Keratinocyte (primary cell): ENCODE data around the gene MAN2C1. TPM values are rescaled to one million over a fixed set of nuclear protein-coding genes. Genes with fewer than 3 reads are reported as not detected.
"Not testable (repeated sequence)": the region's sequence is repeated elsewhere in the genome, so short reads cannot be mapped to it uniquely, and the experiment has no call there.

ENCODE experiments used
- DNase-seq: peaks from one replicate; pipeline ENCODE4 v3.0.0-alpha.2; 2011; ENCODE audit warnings: low read depth, missing footprints, low spot score
- FAIRE-seq: peaks from 2 replicates; lab custom pipeline; 2011; peaks lifted over from hg19 to GRCh38; lab: Jason Lieb, UNC
- H2AFZ ChIP-seq: 2 replicates; pipeline ENCODE4 v1.6.0; 2012; ENCODE audit warnings: low read length, control low read depth, inconsistent platforms; ENCODE audit not compliant: control insufficient read depth
- H3K27ac ChIP-seq: 2 replicates; pipeline ENCODE4 v1.5.1; 2011; ENCODE audit warnings: low read length; ENCODE audit not compliant: control insufficient read depth, insufficient read depth
- H3K27me3 ChIP-seq: 3 replicates; pipeline ENCODE4 v1.6.0; 2011; ENCODE audit warnings: low read length; ENCODE audit not compliant: control insufficient read depth, insufficient read depth; ENCODE audit errors: extremely low read depth
- H3K36me3 ChIP-seq, 2 experiments: 2 replicates in 1 of 2; 3 replicates in 1 of 2; pipeline ENCODE4 v1.5.1; 2011; ENCODE audit warnings: low read length in 2 of 2, mild to moderate bottlenecking in 1 of 2; ENCODE audit not compliant: control insufficient read depth in 2 of 2, insufficient read depth in 2 of 2; ENCODE audit errors: extremely low read depth in 1 of 2
- H3K4me1 ChIP-seq: 3 replicates; pipeline ENCODE4 v1.5.1; 2011; ENCODE audit warnings: low read length; ENCODE audit not compliant: control insufficient read depth, insufficient read depth; ENCODE audit errors: extremely low read depth
- H3K4me2 ChIP-seq: 3 replicates; pipeline ENCODE4 v1.6.0; 2011; ENCODE audit warnings: low read depth, low read length; ENCODE audit not compliant: control insufficient read depth, insufficient read depth; ENCODE audit errors: extremely low read depth
- H3K4me3 ChIP-seq, 3 experiments: fragments of 200-600 bp in 1 of 3; sonication (generic) in 1 of 3; 2 replicates in 2 of 3; 3 replicates in 1 of 3; pipeline ENCODE4 v1.5.1; 2011 to 2016; ENCODE audit warnings: low read length in 3 of 3, mild to moderate bottlenecking in 3 of 3, control low read depth in 2 of 3, inconsistent platforms in 1 of 3, low read depth in 1 of 3, mixed read lengths in 1 of 3, mixed run types in 1 of 3, moderate library complexity in 1 of 3; ENCODE audit not compliant: control insufficient read depth in 2 of 3, insufficient read depth in 2 of 3; ENCODE audit errors: extremely low read depth in 1 of 3
- H3K79me2 ChIP-seq: 2 replicates; pipeline ENCODE4 v1.6.0; 2012; ENCODE audit warnings: low read length; ENCODE audit not compliant: control insufficient read depth, insufficient read depth
- H3K9ac ChIP-seq: 3 replicates; pipeline ENCODE4 v1.6.0; 2011; ENCODE audit warnings: low read length; ENCODE audit not compliant: control insufficient read depth, insufficient read depth; ENCODE audit errors: extremely low read depth
- H3K9me1 ChIP-seq: 3 replicates; pipeline ENCODE4 v1.6.0; 2011; ENCODE audit warnings: low read length; ENCODE audit not compliant: control insufficient read depth, insufficient read depth; ENCODE audit errors: extremely low read depth
- H3K9me3 ChIP-seq: 2 replicates; pipeline ENCODE4 v1.5.1; 2012; ENCODE audit warnings: low read depth, low read length; ENCODE audit not compliant: control insufficient read depth
- H4K20me1 ChIP-seq: 3 replicates; pipeline ENCODE4 v1.6.0; 2011; ENCODE audit warnings: low read length; ENCODE audit not compliant: control insufficient read depth, insufficient read depth; ENCODE audit errors: extremely low read depth
- CTCF ChIP-seq, 3 experiments: IDR thresholded peaks in 1 of 3; conservative IDR thresholded peaks in 1 of 3; optimal IDR thresholded peaks in 1 of 3; 2 replicates in 2 of 3; 3 replicates in 1 of 3; pipeline versions ENCODE3 to v1.5.1; 2011; ENCODE audit warnings: low read length in 3 of 3, mild to moderate bottlenecking in 3 of 3, moderate library complexity in 2 of 3, control low read depth in 1 of 3, inconsistent platforms in 1 of 3; ENCODE audit not compliant: insufficient read depth in 2 of 3; ENCODE audit errors: extremely low read depth in 1 of 3
- EZH2 ChIP-seq: IDR thresholded peaks from one replicate; pipeline ENCODE4 v1.6.1; 2012; ENCODE audit warnings: inconsistent platforms, mild to moderate bottlenecking, low read length, moderate library complexity
- dilution Hi-C: fragments of 300-500 bp; cut with MboI; formaldehyde crosslinking; loops from one replicate; pipeline ENCODE4 v1.7.0; 2020; ENCODE audit warnings: low sequenced_read_pairs; ENCODE audit not compliant: extremely low pct_ligation_motif_present
- polyA plus RNA-seq, 5 experiments: library from polyadenylated mRNA; depleted of rRNA in 3 of 5; stranded (reverse) in 3 of 5; stranded (forward) in 1 of 5; unstranded in 1 of 5; fragments of >200 nt; gene quantifications; 1 replicate in 1 of 5; 2 replicates in 3 of 5; 3 replicates in 1 of 5; pipeline versions ENCODE4 v1.2.1 to v1.2.3, GENCODE V29; 2011 to 2012; ENCODE audit warnings: missing spikeins in 2 of 5, low read depth in 1 of 5, low replicate concordance in 1 of 5

The MAN2C1 gene
- polyA plus RNA-seq, 1 donor (not counting 4 experiments of a cell fraction or from before 2014, with no cell fraction given) = 35.4 TPM

DNA sequence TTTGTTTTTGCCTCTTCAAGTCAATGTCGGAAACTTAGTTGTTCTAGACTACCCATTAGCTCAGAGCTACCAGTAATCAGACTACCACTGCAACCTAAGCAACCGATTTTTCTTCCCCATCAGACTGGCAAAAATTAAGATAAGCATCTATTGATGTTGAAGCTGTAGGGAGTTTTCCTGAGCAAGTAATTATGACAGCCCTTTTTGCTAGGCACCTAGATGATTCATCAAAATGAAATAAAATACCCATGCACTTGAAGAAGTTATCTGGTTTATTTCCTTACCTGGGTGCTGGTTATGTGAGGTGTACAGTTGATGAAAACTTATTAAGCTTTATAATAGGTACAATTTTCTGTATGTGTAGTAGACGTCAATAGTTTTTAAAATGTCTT is 33.1 kb downstream of the MAN2C1 start:
- FAIRE-seq (no peak), DNase-seq (no peak)
- H3K36me3 ChIP-seq = peaks cover 0 to 8% of the 10 kb centered on the region in 2 experiments
- no peaks in the 10 kb centered on the region for H3K27me3 ChIP-seq
- H3K9me1 ChIP-seq = no peaks in the 10 kb centered on the region
- peak overlapping the region; percentile 98 for H3K4me2 ChIP-seq
- peak overlapping the region; percentile 54 for H3K27ac ChIP-seq
- H3K9ac ChIP-seq = peak overlapping the region; percentile 84
- no peak for TF ChIP-seq EZH2
- TF ChIP-seq CTCF (optimal IDR thresholded peaks at IDR 0.05 in 1 of 3, IDR thresholded peaks at IDR 0.05 in 1 of 3, conservative IDR thresholded peaks at IDR 0.05 in 1 of 3; ENCODE audit: extremely low read depth in 1 of 3, insufficient read depth in 2 of 3, low read length in 3 of 3) = no peak
- peak overlapping the region; percentile 85 for H2AFZ ChIP-seq
- peaks cover 6% of the 10 kb centered on the region for H3K79me2 ChIP-seq
- H4K20me1 ChIP-seq = no peaks in the 10 kb centered on the region
- H3K9me3 ChIP-seq = no peaks in the 10 kb centered on the region
- dilution Hi-C loops = no loop called here
- H3K4me1 ChIP-seq = peaks cover 12% of the 10 kb centered on the region
- peak overlapping the region; percentile 73 to 88 (median 74) for H3K4me3 ChIP-seq

DNA sequence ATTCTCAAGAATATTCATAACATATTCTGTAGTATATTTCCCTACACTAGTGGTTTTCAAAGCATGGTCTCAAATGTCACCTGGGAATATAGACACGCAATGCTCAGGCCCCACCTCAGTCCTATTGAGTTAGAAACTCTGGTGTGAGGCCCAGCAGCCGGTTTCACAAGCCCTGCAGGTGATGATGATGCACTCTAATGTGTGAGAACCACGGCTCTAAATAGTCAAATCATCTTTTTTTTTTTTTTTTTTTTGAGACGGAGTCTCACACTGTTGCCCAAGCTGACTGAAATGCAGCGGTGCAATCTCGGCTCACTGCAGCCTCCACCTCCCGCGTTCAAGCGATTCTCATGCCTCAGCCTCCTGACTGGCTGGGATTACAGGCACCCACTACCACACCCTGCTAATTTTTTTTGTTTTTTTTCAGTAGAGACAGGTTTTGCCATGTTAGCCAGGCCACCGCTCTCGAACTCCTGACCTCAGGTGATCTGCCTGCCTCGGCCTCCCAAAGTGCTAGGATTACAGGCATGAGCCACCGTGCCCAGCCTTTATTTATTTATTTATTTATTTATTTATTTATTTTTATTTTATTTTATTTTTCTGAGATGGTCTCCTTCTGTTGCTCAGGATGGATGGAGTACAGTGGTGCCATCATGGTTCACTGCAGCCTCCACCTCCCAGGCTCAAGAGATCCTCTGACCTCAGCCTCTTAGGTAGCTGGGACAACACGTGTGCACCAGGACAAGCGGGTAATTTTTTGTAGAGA is 34.6 kb downstream of the MAN2C1 start:
- FAIRE-seq, H3K9ac ChIP-seq, H3K27ac ChIP-seq, DNase-seq, H3K36me3 ChIP-seq, H3K4me2 ChIP-seq, H2AFZ ChIP-seq, H3K27me3 ChIP-seq, H3K4me3 ChIP-seq, H3K9me1 ChIP-seq, H4K20me1 ChIP-seq, H3K79me2 ChIP-seq, dilution Hi-C loops, H3K9me3 ChIP-seq: not testable (repeated sequence)
- peaks cover 12% of the 10 kb centered on the region for H3K4me1 ChIP-seq

DNA sequence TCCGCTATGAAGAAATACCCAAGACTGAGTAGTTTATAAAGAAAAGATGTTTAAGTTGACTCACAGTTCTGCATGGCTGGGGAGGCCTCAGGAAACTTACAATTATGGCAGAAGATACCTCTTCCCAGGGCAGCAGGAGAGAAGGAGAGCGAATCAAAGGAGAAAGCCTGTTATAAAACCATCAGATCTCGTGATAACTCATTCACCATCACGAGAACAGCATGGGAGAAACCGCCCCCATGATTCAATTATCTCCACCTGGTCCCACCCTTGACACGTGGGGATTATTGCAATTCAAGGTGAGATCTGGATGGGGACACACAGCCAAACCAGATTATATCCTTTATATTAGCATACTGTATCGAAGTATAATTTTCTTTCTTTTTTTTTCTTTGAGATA is 36.3 kb downstream of the MAN2C1 start:
- DNase-seq, dilution Hi-C loops, H3K9ac ChIP-seq, H3K9me3 ChIP-seq, H3K4me3 ChIP-seq, H3K27me3 ChIP-seq, H3K27ac ChIP-seq, H3K36me3 ChIP-seq, H2AFZ ChIP-seq, H4K20me1 ChIP-seq, FAIRE-seq, H3K9me1 ChIP-seq, H3K79me2 ChIP-seq, H3K4me2 ChIP-seq: not testable (repeated sequence)
- H3K4me1 ChIP-seq = peaks cover 12% of the 10 kb centered on the region
